MCF 10A (cell line): ENCODE measurements around the gene SLIT3. TPM values are rescaled to one million over a fixed set of nuclear protein-coding genes. Genes with fewer than 3 reads are reported as not detected.
"Not testable (repeated sequence)": the region's sequence is repeated elsewhere in the genome, so short reads cannot be mapped to it uniquely, and the experiment has no call there.

ENCODE experiments used
- BruUV-seq: library from RNA; stranded (reverse); fragments of 400-500 nt; replicated peaks from 2 replicates; lab custom pipeline; 2021; lab: Mats Ljungman, UMichigan
- CTCF ChIA-PET: fragments of 300-600 bp; sonication (Branson Sonifier 250); formaldehyde crosslinking; extraction: SDS; loops from one replicate; lab custom pipeline; 2021; ENCODE audit warnings: antibody characterized with exemption, inconsistent platforms; lab: Yijun Ruan, JAX
- POLR2A ChIA-PET: fragments of 300-600, 350-650 bp; sonication (Branson Sonifier 250); formaldehyde crosslinking; extraction: SDS; loops from one replicate; lab custom pipeline; 2020; ENCODE audit warnings: antibody characterized with exemption, inconsistent platforms; lab: Yijun Ruan, JAX
- DNase-seq: peaks from one replicate; pipeline ENCODE4 v3.0.0-alpha.2; 2018; ENCODE audit not compliant: unreplicated experiment
- H3K27ac Mint-ChIP-seq: one replicate; pipeline ENCODE4 v1.8.0; 2022; ENCODE audit warnings: mild to moderate bottlenecking, low read depth, mixed read lengths; ENCODE audit not compliant: unreplicated experiment
- H3K27me3 Mint-ChIP-seq: one replicate; pipeline ENCODE4 v1.8.0; 2022; ENCODE audit warnings: mixed read lengths; ENCODE audit not compliant: insufficient read depth, unreplicated experiment
- H3K36me3 Mint-ChIP-seq: one replicate; pipeline ENCODE4 v1.8.0; 2022; ENCODE audit warnings: mild to moderate bottlenecking, moderate library complexity, mixed read lengths; ENCODE audit not compliant: insufficient read depth, unreplicated experiment
- H3K4me1 Mint-ChIP-seq: one replicate; pipeline ENCODE4 v1.8.0; 2022; ENCODE audit warnings: mixed read lengths; ENCODE audit not compliant: insufficient read depth, unreplicated experiment
- H3K4me3 Mint-ChIP-seq: one replicate; pipeline ENCODE4 v1.8.0; 2022; ENCODE audit warnings: mild to moderate bottlenecking, moderate library complexity, mixed read lengths; ENCODE audit not compliant: unreplicated experiment
- H3K9me3 Mint-ChIP-seq: one replicate; pipeline ENCODE4 v1.8.0; 2022; ENCODE audit warnings: mixed read lengths; ENCODE audit not compliant: unreplicated experiment
- intact Hi-C: fragments of 100-400 bp; cut with micrococcal nuclease; formaldehyde crosslinking; loops from 2 replicates; pipeline ENCODE4 v1.14.1; 2022
- total RNA-seq: library from RNA; stranded (reverse); gene quantifications from 2 replicates; pipeline ENCODE4 v1.2.3, GENCODE V29; 2022
- TF ChIP-seq, protein P1 (sequence below): fragments of 200-600 bp; IDR thresholded peaks from one replicate; pipeline ENCODE4 v1.8.0; 2022; ENCODE audit warnings: antibody characterized with exemption, mild to moderate bottlenecking; ENCODE audit not compliant: unreplicated experiment

The SLIT3 gene
- total RNA-seq, 1 experiment from 2014 or later: 0.89 TPM

DNA sequence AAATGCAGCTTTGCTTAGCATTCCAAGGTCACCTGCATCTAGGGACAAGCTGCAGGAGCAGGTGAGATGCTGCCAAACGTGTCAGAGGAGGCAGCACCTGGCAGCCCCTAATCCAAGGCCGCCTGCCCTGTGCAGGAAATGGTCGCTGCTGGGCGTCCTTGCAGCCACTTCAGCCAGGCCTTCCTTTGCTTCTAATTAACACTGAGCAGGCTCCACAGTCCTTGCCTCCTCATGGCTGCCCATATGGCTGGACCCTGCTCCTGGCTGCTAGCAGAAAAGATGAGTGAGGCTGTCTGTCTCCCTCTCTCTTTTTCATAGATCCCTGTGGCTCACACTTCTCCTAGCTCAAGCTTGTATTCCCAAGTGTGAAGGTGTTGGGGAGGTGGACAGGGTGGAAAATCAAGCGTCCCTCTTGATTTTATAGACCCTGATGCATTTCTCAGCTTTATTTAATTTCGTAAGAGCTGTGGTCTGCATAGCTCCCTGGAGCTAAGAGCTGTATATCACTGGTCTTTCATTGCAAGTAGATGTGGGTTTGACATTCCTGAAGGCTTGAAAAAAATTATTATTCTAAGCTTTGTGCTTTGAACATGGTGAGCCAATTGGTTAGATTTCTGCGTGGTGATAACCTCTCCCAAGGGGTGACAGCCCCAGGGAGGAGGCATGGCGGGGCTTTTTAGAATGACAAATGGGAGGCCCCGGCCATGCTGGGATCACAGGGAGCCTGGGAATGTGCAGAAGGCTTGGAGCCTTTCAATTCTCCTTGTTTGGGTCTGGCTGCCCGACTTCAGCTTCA lies 193.8 kb downstream of the SLIT3 start:
- BruUV-seq: no TSS peak

DNA sequence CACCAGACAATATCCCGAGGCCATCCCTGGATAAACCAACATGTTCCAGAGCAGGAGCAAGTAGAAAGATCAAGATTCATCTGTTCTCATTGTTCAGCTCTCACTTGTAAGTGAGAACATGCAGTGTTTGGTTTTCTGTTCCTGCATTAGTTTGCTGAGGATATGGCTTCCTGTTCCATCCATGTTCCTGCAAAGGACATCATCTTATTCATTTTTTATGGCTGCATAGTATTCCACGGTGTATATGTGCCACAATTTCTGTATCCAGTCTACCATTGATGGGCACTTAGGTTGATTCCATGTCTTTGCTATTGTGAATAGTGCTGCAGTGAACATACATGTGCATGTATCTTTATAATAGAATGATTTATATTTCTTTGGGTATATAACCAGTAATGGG lies 195.4 kb downstream of the SLIT3 start:
- H3K27me3 Mint-ChIP-seq, H3K4me3 Mint-ChIP-seq, BruUV-seq, H3K4me1 Mint-ChIP-seq, H3K36me3 Mint-ChIP-seq, DNase-seq, H3K27ac Mint-ChIP-seq, CTCF ChIA-PET, intact Hi-C loops, POLR2A ChIA-PET: not testable (repeated sequence)
- H3K9me3 Mint-ChIP-seq: peaks cover 31% of the 10 kb centered on the region

More for the DNA sequence above, 193.8 kb downstream of the SLIT3 start:
- POLR2A ChIA-PET: no interaction called here
- H3K4me1 Mint-ChIP-seq: no peaks in the 10 kb centered on the region
- no peaks in the 10 kb centered on the region for H3K27me3 Mint-ChIP-seq
- no peak overlapping the region for H3K4me3 Mint-ChIP-seq
- TF ChIP-seq, protein P1, sequence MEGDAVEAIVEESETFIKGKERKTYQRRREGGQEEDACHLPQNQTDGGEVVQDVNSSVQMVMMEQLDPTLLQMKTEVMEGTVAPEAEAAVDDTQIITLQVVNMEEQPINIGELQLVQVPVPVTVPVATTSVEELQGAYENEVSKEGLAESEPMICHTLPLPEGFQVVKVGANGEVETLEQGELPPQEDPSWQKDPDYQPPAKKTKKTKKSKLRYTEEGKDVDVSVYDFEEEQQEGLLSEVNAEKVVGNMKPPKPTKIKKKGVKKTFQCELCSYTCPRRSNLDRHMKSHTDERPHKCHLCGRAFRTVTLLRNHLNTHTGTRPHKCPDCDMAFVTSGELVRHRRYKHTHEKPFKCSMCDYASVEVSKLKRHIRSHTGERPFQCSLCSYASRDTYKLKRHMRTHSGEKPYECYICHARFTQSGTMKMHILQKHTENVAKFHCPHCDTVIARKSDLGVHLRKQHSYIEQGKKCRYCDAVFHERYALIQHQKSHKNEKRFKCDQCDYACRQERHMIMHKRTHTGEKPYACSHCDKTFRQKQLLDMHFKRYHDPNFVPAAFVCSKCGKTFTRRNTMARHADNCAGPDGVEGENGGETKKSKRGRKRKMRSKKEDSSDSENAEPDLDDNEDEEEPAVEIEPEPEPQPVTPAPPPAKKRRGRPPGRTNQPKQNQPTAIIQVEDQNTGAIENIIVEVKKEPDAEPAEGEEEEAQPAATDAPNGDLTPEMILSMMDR: no peak
- H3K36me3 Mint-ChIP-seq: no peaks in the 10 kb centered on the region
- no peak for DNase-seq
- H3K27ac Mint-ChIP-seq: no peak overlapping the region
- intact Hi-C loops: no loop called here
- CTCF ChIA-PET: interaction anchor here (0.5 to 1.0 kb wide), 2 partner anchors 55 to 102 kb away, joined by 3 to 4 read pairs; no protein-coding TSS in a partner anchor
- H3K9me3 Mint-ChIP-seq: peaks cover 39% of the 10 kb centered on the region

DNA sequence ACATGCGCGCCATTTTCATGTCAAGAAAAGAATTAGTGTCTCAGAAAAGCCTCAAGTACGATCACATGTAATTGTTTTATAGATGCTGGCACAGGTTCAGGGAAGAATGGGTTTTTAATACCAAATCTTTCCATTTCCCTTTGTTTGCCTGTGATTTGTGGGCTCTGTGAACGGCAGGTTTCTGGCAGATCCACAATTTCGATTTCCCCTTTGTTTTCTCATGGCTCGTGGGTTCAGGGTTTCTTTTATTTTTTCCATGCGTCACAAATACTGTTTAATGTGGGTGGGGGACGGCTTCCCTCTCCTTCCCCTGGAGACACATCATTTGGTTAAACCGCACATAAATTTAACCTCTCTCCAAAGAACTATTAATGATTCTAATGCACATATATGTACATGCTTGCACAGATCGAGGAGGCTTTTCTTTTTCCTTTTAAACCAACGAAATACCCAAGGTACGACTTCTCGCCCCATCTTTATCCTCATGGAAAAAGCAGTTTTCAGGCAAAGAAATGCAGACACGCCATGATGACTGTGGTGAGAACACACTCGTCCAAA lies 195.9 kb downstream of the SLIT3 start:
- ChIA-PET POLR2A (no interaction called here), CTCF (no interaction called here)
- intact Hi-C loops: no loop called here

DNA sequence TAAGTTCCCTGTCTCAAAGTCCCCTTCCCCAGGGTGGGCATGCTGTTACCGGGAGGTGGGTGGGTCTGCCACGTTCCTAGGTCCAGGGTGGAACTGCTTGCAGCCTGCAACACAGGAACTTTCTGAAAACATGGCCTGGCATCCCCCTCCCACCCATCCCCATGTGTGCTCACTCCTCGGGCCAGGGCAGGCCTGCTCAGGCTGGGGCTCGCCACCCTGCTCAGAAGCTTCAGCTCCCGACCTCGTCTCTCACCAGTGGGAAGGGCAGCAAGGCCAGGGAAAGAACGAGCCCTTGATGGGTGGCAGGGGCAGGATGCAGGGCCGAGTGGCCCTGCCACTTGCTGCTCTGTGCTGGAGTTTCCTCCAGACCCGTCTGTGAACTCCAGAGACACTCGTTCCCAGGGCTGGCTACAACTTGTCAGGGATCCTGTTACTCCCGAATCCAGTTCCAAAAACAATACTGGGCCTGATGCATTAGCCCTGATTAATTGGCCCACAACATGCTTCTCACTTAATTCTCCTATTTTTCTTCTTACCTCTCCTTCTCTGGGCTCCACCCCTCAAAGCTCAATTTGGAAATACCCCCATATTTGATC lies 197.3 kb downstream of the SLIT3 start:
- intact Hi-C loops: no loop called here
- Mint-ChIP-seq H3K27me3 (no peaks in the 10 kb centered on the region), H3K36me3 (no peaks in the 10 kb centered on the region), H3K27ac (no peak overlapping the region), H3K4me3 (no peak overlapping the region), H3K4me1 (no peaks in the 10 kb centered on the region), H3K9me3 (peaks cover 24% of the 10 kb centered on the region)
- POLR2A ChIA-PET: no interaction called here
- TF ChIP-seq, protein P1: no peak
- DNase-seq: no peak
- CTCF ChIA-PET: no interaction called here
- BruUV-seq: no TSS peak

More for the DNA sequence above, 195.9 kb downstream of the SLIT3 start:
- no peaks in the 10 kb centered on the region for H3K27me3 Mint-ChIP-seq
- no peaks in the 10 kb centered on the region for H3K36me3 Mint-ChIP-seq
- H3K9me3 Mint-ChIP-seq: peaks cover 30% of the 10 kb centered on the region
- H3K27ac Mint-ChIP-seq: no peak overlapping the region
- TF ChIP-seq, protein P1: no peak
- no peak for DNase-seq
- H3K4me3 Mint-ChIP-seq: no peak overlapping the region
- H3K4me1 Mint-ChIP-seq: no peaks in the 10 kb centered on the region
- BruUV-seq: no TSS peak
